GM21390 (cell line): ENCODE data around the gene POLR1H.

ENCODE experiments used
- ATAC-seq: cut with Tn5 transposase; IDR thresholded peaks from one replicate; pipeline ENCODE4 v1.9.1; 2021; ENCODE audit not compliant: unreplicated experiment

The POLR1H gene

GRCh38 chr6:30061858-30062458 is 893 bp downstream of the POLR1H start:
- ATAC-seq = no peak

GRCh38 chr6:30062471-30063178 is 1.6 kb downstream of the POLR1H start:
- no peak for ATAC-seq

GRCh38 chr6:30063315-30063714 is 2.2 kb downstream of the POLR1H start:
- ATAC-seq = no peak

GRCh38 chr6:30066082-30066481 is 5.0 kb downstream of the POLR1H start:
- no peak for ATAC-seq

- ATAC-seq = peak; percentile 92
Measured at GRCh38 chr6:30066577-30067459, 5.8 kb downstream of the POLR1H start, which contains the start of gene PPP1R11. Gene PPP1R11, plus strand, starts transcription at chr6:30067198. Its CDS starts 213 bp downstream, at chr6:30067411.

GRCh38 chr6:30067460-30068139 is 6.5 kb downstream of the POLR1H start:
- ATAC-seq = no peak

GRCh38 chr6:30071081-30071818 is 10.2 kb downstream of the POLR1H start:
- ATAC-seq = no peak

GRCh38 chr6:30071858-30072257 is 10.8 kb downstream of the POLR1H start:
- ATAC-seq = no peak

- no peak for ATAC-seq
Measured at GRCh38 chr6:30073489-30074235, 12.6 kb downstream of the POLR1H start.

GRCh38 chr6:30074331-30075093 is 13.4 kb downstream of the POLR1H start:
- no peak for ATAC-seq

- no peak for ATAC-seq
Measured at GRCh38 chr6:30075094-30075789, 14.2 kb downstream of the POLR1H start, which contains the start of gene RNF39. Gene RNF39, minus strand, starts transcription at chr6:30075769. Its CDS starts 184 bp downstream, at chr6:30075585.

- ATAC-seq = no peak
Measured at GRCh38 chr6:30075790-30076732, 15.0 kb downstream of the POLR1H start.

- no peak for ATAC-seq
Measured at GRCh38 chr6:30077218-30077617, 16.2 kb downstream of the POLR1H start.

- ATAC-seq = no peak
Measured at GRCh38 chr6:30087876-30088275, 26.8 kb downstream of the POLR1H start.

GRCh38 chr6:30091577-30092381 is 30.7 kb downstream of the POLR1H start:
- no peak for ATAC-seq

GRCh38 chr6:30092852-30093543 is 31.9 kb downstream of the POLR1H start:
- no peak for ATAC-seq
